GM12875 (cell line): ENCODE measurements around the gene OPN4.
"Not testable (repeated sequence)": the region's sequence is repeated elsewhere in the genome, so short reads cannot be mapped to it uniquely, and the experiment has no call there.

ENCODE experiments used
- H3K4me3 ChIP-seq: one replicate; pipeline ENCODE4 v1.5.1; 2011; ENCODE audit warnings: low read depth, low read length, control low read depth
- CTCF ChIP-seq: IDR thresholded peaks from 2 replicates; pipeline ENCODE4 v1.5.1; 2011; ENCODE audit warnings: low read depth, mild to moderate bottlenecking, control low read depth, inconsistent platforms, low read length, moderate library complexity, borderline replicate concordance; ENCODE audit not compliant: insufficient read depth

Gene OPN4

GRCh38 chr10:86654411-86655172 lies at the start of gene OPN4:
TSS of gene OPN4 (plus strand) at chr10:86654547. CDS start at chr10:86654784, 237 bp downstream.
- no peak for TF ChIP-seq CTCF
- H3K4me3 ChIP-seq = no peak within 1 kb of the TSS

DNA sequence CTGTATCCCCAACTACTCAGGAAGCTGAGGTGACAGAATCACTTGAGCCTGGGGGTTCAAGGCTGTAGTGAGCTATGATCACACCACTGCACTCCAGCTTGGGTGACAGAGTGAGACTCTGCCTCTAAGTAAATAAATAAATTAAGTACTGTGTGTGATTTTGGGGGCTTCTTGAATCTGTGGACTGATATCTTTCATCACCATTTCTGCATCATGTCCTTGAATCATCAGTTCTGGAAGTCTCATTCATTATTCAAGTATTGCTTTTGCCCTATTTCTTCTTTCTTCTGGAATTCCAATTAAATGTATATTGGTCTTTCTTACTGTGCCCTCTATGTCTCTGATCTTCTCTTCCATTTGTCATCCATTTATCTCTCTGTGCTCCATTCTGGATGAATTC lies 46.7 kb upstream of the OPN4 start:
- H3K4me3 ChIP-seq = no peak overlapping the region
- TF ChIP-seq CTCF = no peak

DNA sequence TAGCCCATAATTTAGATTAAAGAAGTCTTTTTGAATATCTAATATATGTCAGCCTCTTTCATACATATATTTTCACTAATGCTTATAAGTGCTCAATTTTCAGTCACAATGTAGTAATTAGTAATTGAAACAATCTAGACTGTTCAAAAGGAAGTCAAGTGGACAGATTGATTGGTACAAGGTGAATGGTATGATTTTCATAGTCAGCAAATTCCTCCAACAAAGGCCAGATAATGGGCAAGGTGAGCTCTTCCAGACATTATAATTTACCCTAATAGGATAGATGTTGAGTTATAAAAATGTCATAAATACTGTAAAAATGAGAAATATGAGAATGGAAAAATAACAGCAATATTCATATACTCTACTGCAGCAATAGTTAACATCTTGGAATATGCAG lies 44.4 kb upstream of the OPN4 start:
- TF ChIP-seq CTCF = no peak
- H3K4me3 ChIP-seq = no peak overlapping the region

DNA sequence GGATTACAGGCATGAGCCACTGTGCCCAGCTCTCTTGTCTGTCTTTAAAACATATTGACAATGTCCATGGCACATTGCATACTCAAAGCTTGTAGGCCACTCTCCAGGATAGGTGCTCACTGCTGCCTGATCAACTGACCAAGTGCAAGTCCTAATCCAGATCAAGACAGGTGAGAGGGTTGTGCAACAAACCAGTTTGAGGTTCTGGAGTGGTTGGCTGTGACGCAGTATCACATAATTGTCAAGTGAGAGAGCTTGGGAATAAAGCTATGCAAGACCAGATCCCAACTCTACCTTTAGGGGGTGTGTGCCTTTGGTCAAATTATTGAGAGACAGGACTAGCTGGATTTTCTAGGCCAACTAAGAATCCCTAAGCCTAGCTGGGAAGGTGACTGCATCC lies 43.0 kb upstream of the OPN4 start:
- H3K4me3 ChIP-seq = no peak overlapping the region
- TF ChIP-seq CTCF = no peak

- TF ChIP-seq CTCF = no peak
- H3K4me3 ChIP-seq = no peak overlapping the region
Observed at GRCh38 chr10:86613096-86613495, 41.3 kb upstream of the OPN4 start.

DNA sequence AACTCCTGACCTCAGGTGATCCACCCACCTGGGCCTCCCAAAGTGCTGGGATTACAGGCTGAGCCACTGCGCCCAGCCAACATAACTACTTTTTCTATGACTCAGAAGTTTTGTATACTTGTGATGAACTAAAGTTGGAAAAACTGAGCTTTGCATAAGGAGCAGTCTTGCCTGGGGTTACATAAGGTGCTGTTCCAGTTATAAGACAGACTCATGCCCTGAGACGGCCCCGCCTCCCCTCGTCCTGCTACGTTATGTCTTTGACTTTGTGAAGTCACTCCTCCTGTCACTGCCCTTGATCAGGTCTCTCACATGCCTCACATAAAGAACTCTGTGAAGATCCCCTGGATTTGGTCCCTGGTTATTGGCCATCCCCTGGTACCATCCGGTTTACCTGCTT lies 40.4 kb upstream of the OPN4 start:
- H3K4me3 ChIP-seq = no peak overlapping the region
- TF ChIP-seq CTCF = no peak

DNA sequence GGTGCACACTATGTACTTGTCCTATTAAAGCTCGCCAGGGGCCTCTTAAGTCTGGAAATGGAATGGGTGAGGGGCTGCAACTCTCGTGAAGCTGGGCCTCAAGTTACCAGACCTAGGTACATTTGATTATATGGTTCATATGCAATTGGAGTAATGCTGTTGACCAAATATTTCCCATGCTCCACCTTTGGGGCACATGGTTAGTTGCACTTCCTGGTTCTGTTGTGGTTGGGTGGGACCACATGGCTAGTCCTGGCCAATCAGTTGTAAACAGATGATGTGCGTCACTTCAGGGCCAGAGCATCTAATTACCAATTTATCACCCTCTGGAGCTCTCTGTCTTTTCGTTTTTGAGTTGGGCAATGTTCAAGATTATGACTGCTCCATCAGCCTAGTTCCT lies 39.5 kb upstream of the OPN4 start:
- H3K4me3 ChIP-seq = no peak overlapping the region
- TF ChIP-seq CTCF = no peak

DNA sequence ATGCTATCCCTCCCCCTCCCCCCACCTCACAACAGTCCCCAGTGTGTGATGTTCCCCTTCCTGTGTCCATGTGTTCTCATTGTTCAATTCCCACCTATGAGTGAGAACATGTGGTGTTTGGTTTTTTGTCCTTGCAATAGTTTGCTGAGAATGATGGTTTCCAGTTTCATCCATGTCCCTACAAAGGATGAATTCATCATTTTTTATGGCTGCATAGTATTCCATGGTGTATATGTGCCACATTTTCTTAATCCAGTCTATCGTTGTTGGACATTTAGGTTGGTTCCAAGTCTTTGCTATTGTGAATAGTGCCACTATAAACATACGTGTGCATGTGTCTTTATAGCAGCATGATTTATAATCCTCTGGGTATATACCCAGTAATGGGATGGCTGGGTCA lies 37.1 kb upstream of the OPN4 start:
- not testable (repeated sequence) for H3K4me3 ChIP-seq
